Measurements from ENCODE around the gene OVCH2.

The OVCH2 gene

DNA sequence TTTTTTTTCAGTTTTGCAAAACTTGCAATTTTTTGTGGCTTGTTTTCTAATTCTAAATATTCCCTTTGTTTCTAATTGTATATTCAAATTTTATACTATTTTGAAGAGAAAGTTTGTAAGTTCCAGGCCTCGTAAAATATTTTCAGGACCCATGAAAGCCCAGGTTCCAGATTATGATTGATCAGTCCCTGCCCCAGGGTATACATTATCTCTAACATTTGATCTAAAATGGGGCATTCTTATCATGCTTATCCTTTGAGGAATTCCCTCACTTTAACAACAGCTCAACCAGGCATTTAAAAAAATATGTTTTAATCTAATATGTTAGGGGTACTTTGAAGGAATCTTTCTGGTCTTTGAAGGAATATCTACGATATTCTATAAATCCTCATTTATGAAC is 59.4 kb downstream of the OVCH2 start:
- no peak overlapping the region for H3K27ac ChIP-seq
- TF ChIP-seq ZFX (IDR thresholded peaks at IDR 0.05), result no peak
- TF ChIP-seq, protein P1, sequence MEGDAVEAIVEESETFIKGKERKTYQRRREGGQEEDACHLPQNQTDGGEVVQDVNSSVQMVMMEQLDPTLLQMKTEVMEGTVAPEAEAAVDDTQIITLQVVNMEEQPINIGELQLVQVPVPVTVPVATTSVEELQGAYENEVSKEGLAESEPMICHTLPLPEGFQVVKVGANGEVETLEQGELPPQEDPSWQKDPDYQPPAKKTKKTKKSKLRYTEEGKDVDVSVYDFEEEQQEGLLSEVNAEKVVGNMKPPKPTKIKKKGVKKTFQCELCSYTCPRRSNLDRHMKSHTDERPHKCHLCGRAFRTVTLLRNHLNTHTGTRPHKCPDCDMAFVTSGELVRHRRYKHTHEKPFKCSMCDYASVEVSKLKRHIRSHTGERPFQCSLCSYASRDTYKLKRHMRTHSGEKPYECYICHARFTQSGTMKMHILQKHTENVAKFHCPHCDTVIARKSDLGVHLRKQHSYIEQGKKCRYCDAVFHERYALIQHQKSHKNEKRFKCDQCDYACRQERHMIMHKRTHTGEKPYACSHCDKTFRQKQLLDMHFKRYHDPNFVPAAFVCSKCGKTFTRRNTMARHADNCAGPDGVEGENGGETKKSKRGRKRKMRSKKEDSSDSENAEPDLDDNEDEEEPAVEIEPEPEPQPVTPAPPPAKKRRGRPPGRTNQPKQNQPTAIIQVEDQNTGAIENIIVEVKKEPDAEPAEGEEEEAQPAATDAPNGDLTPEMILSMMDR (conservative IDR thresholded peaks at IDR 0.05), result no peak

DNA sequence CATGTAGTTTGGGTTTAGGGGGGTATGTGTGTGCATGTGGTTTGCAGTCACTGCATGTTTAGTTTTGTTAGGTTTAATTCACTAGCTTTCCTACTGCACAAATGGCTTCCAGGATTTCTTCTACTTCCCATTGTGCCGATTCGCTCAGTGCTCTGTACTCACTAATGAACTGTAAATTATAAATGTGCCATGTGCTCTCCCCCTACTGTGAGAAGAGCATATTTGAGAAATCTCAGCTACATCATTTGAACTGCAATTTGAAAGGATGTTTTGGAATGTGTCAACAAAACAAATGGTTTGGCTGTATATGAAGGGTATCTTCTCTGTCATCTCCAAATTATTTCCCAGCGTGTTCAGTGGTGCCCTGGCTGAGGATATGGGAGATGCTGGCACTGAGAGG is 61.1 kb downstream of the OVCH2 start:
- TF ChIP-seq ZFX (IDR thresholded peaks at IDR 0.05), result no peak
- TF ChIP-seq, protein P1 (conservative IDR thresholded peaks at IDR 0.05), result no peak
- no peak overlapping the region for H3K27ac ChIP-seq

DNA sequence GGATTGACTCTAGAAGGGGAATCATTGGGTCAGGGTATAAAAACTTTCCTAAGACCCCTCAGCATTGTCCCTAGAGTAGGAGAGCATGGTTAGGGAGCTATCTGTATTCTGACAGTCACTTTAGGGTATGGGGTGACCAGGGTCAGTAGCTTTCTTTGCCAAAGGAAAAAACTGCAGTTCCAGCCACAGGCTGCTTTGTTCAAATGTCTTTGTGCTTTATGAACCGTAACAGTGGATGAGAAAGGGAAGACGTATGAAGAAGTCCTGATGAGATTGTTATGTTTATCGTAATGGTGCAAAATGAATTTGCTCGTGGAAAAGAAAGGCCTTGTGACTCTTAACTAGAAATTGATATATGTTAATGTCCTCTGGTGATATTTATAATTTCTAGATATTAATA is 63.0 kb downstream of the OVCH2 start:
- no peak for TF ChIP-seq ZFX (IDR thresholded peaks at IDR 0.05)
- TF ChIP-seq, protein P1 (conservative IDR thresholded peaks at IDR 0.05), result no peak
- H3K27ac ChIP-seq, result no peak overlapping the region

DNA sequence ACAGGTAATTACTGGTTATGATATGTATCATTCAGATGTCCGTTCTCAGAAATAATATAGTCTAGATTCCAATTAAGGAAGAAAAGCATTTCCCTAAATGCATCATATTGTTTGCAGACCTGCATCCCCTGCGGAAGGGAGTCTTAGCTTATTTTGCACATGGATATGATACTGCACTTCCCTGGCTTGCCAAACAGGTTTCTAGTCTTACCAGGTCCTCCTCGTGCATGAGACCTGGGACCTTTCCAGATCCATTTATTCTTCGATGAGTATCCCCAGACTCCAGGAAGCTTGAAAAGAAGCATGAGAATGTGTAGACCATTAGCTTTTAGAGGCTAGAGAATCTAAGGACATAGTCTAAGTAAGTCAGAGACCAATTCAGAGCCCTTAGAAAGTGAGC is 63.5 kb downstream of the OVCH2 start:
- no peak for TF ChIP-seq ZFX (IDR thresholded peaks at IDR 0.05)
- TF ChIP-seq, protein P1 (conservative IDR thresholded peaks at IDR 0.05), result no peak
- no peak overlapping the region for H3K27ac ChIP-seq

DNA sequence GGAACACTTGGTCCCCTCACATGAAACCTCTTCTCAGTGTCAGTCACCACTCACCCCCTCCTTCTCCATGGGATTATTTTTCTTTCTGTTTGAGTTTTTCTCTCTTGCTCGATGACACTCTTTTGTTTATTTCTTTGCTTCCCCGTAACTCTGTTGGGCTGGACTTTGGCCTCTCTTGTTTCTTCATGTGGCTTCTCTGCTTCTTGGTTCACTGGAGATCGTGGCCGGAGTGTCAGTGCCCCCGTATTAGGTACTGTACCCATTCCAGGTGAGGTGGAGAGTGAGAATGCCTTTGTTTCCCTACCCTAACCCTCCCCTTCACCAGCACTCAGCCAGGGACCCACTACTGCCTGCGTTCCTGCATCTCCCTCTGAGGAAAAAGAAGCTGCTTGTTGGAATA is 65.5 kb downstream of the OVCH2 start:
- H3K27ac ChIP-seq, result no peak overlapping the region
- TF ChIP-seq, protein P1 (conservative IDR thresholded peaks at IDR 0.05), result no peak
- no peak for TF ChIP-seq ZFX (IDR thresholded peaks at IDR 0.05)

DNA sequence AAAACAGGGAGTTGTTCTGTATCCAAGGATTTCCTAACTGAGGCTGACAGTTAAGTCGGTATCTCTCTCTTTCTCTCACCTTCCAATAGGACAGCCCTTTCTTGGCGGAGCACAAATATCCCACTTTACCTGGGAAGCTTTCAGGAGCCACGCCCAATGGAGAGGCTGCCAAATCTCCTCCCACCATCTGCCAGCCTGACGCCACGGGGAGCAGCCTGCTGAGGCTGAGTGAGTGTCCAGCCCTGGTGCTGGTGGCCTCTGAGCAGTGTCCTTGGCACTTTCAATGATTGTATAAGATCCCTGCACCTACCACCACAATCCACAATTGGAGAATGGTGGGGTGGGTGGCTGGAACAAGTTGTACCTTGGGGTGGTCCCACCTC is 66.6 kb downstream of the OVCH2 start:
- no peak for TF ChIP-seq ZFX (IDR thresholded peaks at IDR 0.05)
- TF ChIP-seq, protein P1 (conservative IDR thresholded peaks at IDR 0.05), result no peak
- no peak overlapping the region for H3K27ac ChIP-seq
